HG02973 (cell line): Measurements from ENCODE around the gene APBA3.
A peak's percentile ranks its signal among the peaks of the same experiment; 100 is the strongest.
"Not testable (repeated sequence)": the region's sequence is repeated elsewhere in the genome, so short reads cannot be mapped to it uniquely, and the experiment has no call there.

Source experiments
- ATAC-seq: cut with Tn5 transposase; IDR thresholded peaks from one replicate; pipeline ENCODE4 v1.9.1; 2021; ENCODE audit warnings: moderate library complexity; ENCODE audit not compliant: unreplicated experiment

APBA3 gene

GRCh38 chr19:3771906-3772455 lies 10.5 kb upstream of the APBA3 start, which contains the start of gene RAX2:
TSS of gene RAX2 (minus strand) at chr19:3772228. CDS start at chr19:3771742, 486 bp downstream.
- ATAC-seq = no peak

GRCh38 chr19:3771000-3771905 lies 9.8 kb upstream of the APBA3 start:
- no peak for ATAC-seq

GRCh38 chr19:3770136-3770999 lies 8.9 kb upstream of the APBA3 start:
- ATAC-seq = no peak

- ATAC-seq = no peak
Measured at GRCh38 chr19:3769494-3769893, 8.0 kb upstream of the APBA3 start.

- ATAC-seq = no peak
Measured at GRCh38 chr19:3768748-3769099, 7.2 kb upstream of the APBA3 start.

- no peak for ATAC-seq
Measured at GRCh38 chr19:3768015-3768747, 6.7 kb upstream of the APBA3 start.

- ATAC-seq = no peak
Measured at GRCh38 chr19:3767050-3767449, 5.6 kb upstream of the APBA3 start.

- no peak for ATAC-seq
Measured at GRCh38 chr19:3766520-3766919, 5.0 kb upstream of the APBA3 start.

- ATAC-seq = not testable (repeated sequence)
Measured at GRCh38 chr19:3765757-3766156, 4.3 kb upstream of the APBA3 start.

GRCh38 chr19:3765121-3765520 lies 3.6 kb upstream of the APBA3 start:
- no peak for ATAC-seq

- ATAC-seq = peak; percentile 65
Measured at GRCh38 chr19:3762501-3763459, 1.3 kb upstream of the APBA3 start, which contains the start of gene MRPL54. TSS of gene MRPL54 (plus strand) at chr19:3762682. CDS start at chr19:3762701, 19 bp downstream.

GRCh38 chr19:3762130-3762473 lies 610 bp upstream of the APBA3 start:
- no peak for ATAC-seq

GRCh38 chr19:3760871-3761361 lies 576 bp downstream of the APBA3 start:
- ATAC-seq = no peak

- no peak for ATAC-seq
Measured at GRCh38 chr19:3759482-3760254, 1.8 kb downstream of the APBA3 start.

- ATAC-seq = not testable (repeated sequence)
Measured at GRCh38 chr19:3758297-3758696, 3.2 kb downstream of the APBA3 start.

GRCh38 chr19:3757705-3758104 lies 3.8 kb downstream of the APBA3 start:
- not testable (repeated sequence) for ATAC-seq

- no peak for ATAC-seq
Measured at GRCh38 chr19:3753631-3754410, 7.7 kb downstream of the APBA3 start.

GRCh38 chr19:3752492-3752891 lies 9.0 kb downstream of the APBA3 start:
- ATAC-seq = no peak
